Mesothelial cell of epicardium (in vitro differentiated cells): ENCODE measurements around the gene IGF2. TPM values are rescaled to one million over a fixed set of nuclear protein-coding genes. Genes with fewer than 3 reads are reported as not detected.

ENCODE experiments used
- DNase-seq, 2 experiments: peaks; one replicate each; pipeline ENCODE4 v3.0.0; 2021; ENCODE audit warnings: low spot score in 2 of 2; ENCODE audit not compliant: unreplicated experiment in 2 of 2
- H3K27ac Mint-ChIP-seq: 2 replicates; pipeline ENCODE4 v1.8.0; 2021; ENCODE audit warnings: mixed read lengths
- H3K27me3 Mint-ChIP-seq: 2 replicates; pipeline ENCODE4 v1.8.0; 2021; ENCODE audit warnings: low read depth, mixed read lengths
- H3K36me3 Mint-ChIP-seq: 2 replicates; pipeline ENCODE4 v1.8.0; 2021; ENCODE audit warnings: mixed read lengths
- H3K4me1 Mint-ChIP-seq: 2 replicates; pipeline ENCODE4 v1.8.0; 2021; ENCODE audit warnings: mixed read lengths
- H3K4me3 Mint-ChIP-seq: 2 replicates; pipeline ENCODE4 v1.8.0; 2021; ENCODE audit warnings: mild to moderate bottlenecking, moderate library complexity, mixed read lengths
- H3K9me3 Mint-ChIP-seq: 2 replicates; pipeline ENCODE4 v1.8.0; 2021; ENCODE audit warnings: mixed read lengths
- CTCF ChIP-seq: fragments of 200-600 bp; sonication (generic); IDR thresholded peaks from one replicate; pipeline ENCODE4 v1.5.0; 2021; ENCODE audit warnings: antibody characterized with exemption; ENCODE audit not compliant: unreplicated experiment
- total RNA-seq: library from RNA; stranded (reverse); gene quantifications from 3 replicates; pipeline ENCODE4 v1.2.1, GENCODE V29; 2021

IGF2 gene
- total RNA-seq, 1 donor from 2014 or later: 3,009 TPM

DNA sequence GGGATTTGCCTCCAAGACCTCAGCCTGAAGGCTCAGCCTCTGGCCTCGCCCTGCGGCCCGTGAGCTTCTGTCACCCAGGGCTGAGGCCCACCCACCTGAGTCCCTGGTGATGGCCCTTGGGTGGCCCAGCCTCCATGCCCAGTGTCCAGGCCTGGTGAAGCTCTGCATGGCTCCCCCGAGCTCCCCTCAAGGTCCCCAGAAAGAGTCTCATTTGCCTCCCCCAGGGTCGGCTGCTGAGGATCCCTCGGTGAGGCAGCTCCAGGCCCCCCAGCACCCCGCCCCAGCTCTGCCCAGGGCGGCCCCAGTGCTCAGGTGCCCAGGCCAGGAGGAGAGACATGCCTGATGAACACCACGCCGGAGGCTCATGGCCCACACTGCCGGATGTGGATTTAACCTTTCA is 34.6 kb upstream of the IGF2 start:
- Mint-ChIP-seq H3K4me1 (peaks cover 11% of the 10 kb centered on the region), H3K4me3 (no peak overlapping the region), H3K27me3 (peaks cover 3% of the 10 kb centered on the region), H3K36me3 (no peaks in the 10 kb centered on the region), H3K9me3 (no peaks in the 10 kb centered on the region), H3K27ac (no peak overlapping the region)
- TF ChIP-seq CTCF: no peak
- DNase-seq: no peak

DNA sequence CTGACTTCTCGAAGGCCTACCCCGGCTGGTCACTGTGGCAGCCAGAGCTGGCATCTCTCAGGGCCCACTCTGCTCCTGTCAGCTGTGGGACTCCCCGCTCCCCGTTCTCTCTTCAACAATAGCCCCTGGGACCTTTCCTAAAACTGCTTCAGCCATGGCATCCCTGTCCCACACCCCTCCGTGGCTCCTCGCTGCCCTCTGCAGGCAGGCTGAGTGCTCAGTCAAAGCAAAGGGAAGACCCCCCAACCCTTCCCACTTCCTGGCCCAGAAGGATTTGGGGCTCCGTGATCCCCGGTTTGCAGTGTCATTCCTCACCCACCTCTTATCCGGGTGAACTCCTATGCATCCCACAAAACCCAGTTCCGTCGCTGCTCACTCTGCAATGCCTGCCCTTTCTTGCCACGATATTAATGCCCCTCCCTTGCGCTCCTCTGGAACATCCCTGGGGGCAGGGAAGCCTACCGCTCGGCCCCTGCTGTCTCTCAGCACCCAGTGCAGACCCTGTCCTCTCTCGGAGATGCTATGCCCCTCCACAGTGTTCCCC is 34.0 kb upstream of the IGF2 start:
- no peak overlapping the region for H3K4me3 Mint-ChIP-seq

GRCh38 chr11:2172676-2173075 is 33.5 kb upstream of the IGF2 start:
- Mint-ChIP-seq H3K4me1 (peaks cover 5% of the 10 kb centered on the region), H3K27ac (no peak overlapping the region), H3K36me3 (no peaks in the 10 kb centered on the region), H3K27me3 (no peaks in the 10 kb centered on the region), H3K4me3 (no peak overlapping the region), H3K9me3 (no peaks in the 10 kb centered on the region)
- no peak for DNase-seq
- TF ChIP-seq CTCF: no peak

More for the DNA sequence above, 34.0 kb upstream of the IGF2 start:
- H3K36me3 Mint-ChIP-seq: no peaks in the 10 kb centered on the region
- no peak for TF ChIP-seq CTCF
- no peak overlapping the region for H3K27ac Mint-ChIP-seq
- H3K9me3 Mint-ChIP-seq: no peaks in the 10 kb centered on the region
- H3K4me1 Mint-ChIP-seq: peaks cover 5% of the 10 kb centered on the region
- H3K27me3 Mint-ChIP-seq: no peaks in the 10 kb centered on the region
- no peak for DNase-seq

- no peak within 1 kb of the TSS for H3K27ac Mint-ChIP-seq
- H3K9me3 Mint-ChIP-seq: no peaks in the 10 kb centered on the region
- peaks cover 5% of the 10 kb centered on the region for H3K4me1 Mint-ChIP-seq
- TF ChIP-seq CTCF: no peak
- no peak within 1 kb of the TSS for H3K4me3 Mint-ChIP-seq
- no peaks in the 10 kb centered on the region for H3K27me3 Mint-ChIP-seq
- H3K36me3 Mint-ChIP-seq: no peaks in the 10 kb centered on the region
- no peak for DNase-seq
These were observed 32.4 kb upstream of the IGF2 start, which contains the start of gene TH for GRCh38 chr11:2171591-2172003. Gene TH, minus strand, starts transcription at chr11:2171815. Its CDS starts 29 bp downstream, at chr11:2171786.

- Mint-ChIP-seq H3K36me3 (no peaks in the 10 kb centered on the region), H3K9me3 (no peaks in the 10 kb centered on the region), H3K27me3 (no peaks in the 10 kb centered on the region), H3K4me3 (no peak overlapping the region), H3K4me1 (peaks cover 4% of the 10 kb centered on the region), H3K27ac (no peak overlapping the region)
- TF ChIP-seq CTCF: no peak
- no peak for DNase-seq
These were observed 30.7 kb upstream of the IGF2 start for GRCh38 chr11:2169626-2170570.
